ENCODE results near the gene ZIC1. TPM values are rescaled to one million over a fixed set of nuclear protein-coding genes. Genes with fewer than 3 reads are reported as not detected.

The ZIC1 gene
- total RNA-seq, 2 donors from 2014 or later = 0.19 TPM; not detected in 1

GRCh38 chr3:147406028-147406931 is 2.9 kb upstream of the ZIC1 start, which contains the start of gene ZIC4:
Gene ZIC4 (minus strand): TSS chr3:147406543. CDS start chr3:147402797, 3,746 bp downstream.
- no peak for DNase-seq
- Histone ChIP-seq H3K27me3 (peaks cover 84% of the 10 kb centered on the region), H3K9ac (ENCODE audit: low read depth in 2 of 2, low read length in 2 of 2) (no peak within 1 kb of the TSS), H3K4me1 (no peaks in the 10 kb centered on the region), H3K9me3 (no peaks in the 10 kb centered on the region), H3K27ac (no peak within 1 kb of the TSS), H3K4me3 (no peak within 1 kb of the TSS), H3K36me3 (no peaks in the 10 kb centered on the region)
- intact Hi-C loops (cut with DNase I) = no loop called here
- no peak for TF ChIP-seq CTCF (IDR thresholded peaks at IDR 0.05)

- H3K9ac ChIP-seq (ENCODE audit: low read depth in 2 of 2, low read length in 2 of 2) = no peak overlapping the region
- no peak overlapping the region for H3K27ac ChIP-seq
- DNase-seq = no peak
- intact Hi-C loops (cut with DNase I) = no loop called here
- no peaks in the 10 kb centered on the region for H3K4me1 ChIP-seq
- no peaks in the 10 kb centered on the region for H3K9me3 ChIP-seq
- no peaks in the 10 kb centered on the region for H3K36me3 ChIP-seq
- no peak for TF ChIP-seq CTCF (IDR thresholded peaks at IDR 0.05)
- no peak overlapping the region for H3K4me3 ChIP-seq
- H3K27me3 ChIP-seq = peaks cover 88% of the 10 kb centered on the region
Measured at GRCh38 chr3:147407114-147407497, 2.1 kb upstream of the ZIC1 start.

GRCh38 chr3:147407498-147408187 is 1.5 kb upstream of the ZIC1 start:
- Histone ChIP-seq H3K4me3 (no peak overlapping the region), H3K27me3 (peaks cover 90% of the 10 kb centered on the region), H3K9me3 (no peaks in the 10 kb centered on the region), H3K9ac (ENCODE audit: low read depth in 2 of 2, low read length in 2 of 2) (no peak overlapping the region), H3K27ac (no peak overlapping the region), H3K36me3 (no peaks in the 10 kb centered on the region), H3K4me1 (no peaks in the 10 kb centered on the region)
- intact Hi-C loops (cut with DNase I) = no loop called here
- TF ChIP-seq CTCF (IDR thresholded peaks at IDR 0.05) = no peak
- no peak for DNase-seq

GRCh38 chr3:147408188-147409100 is 721 bp upstream of the ZIC1 start:
- no peak overlapping the region for H3K27ac ChIP-seq
- no peak for DNase-seq
- no peak overlapping the region for H3K4me3 ChIP-seq
- H3K9me3 ChIP-seq = no peaks in the 10 kb centered on the region
- TF ChIP-seq CTCF (IDR thresholded peaks at IDR 0.05) = no peak
- intact Hi-C loops (cut with DNase I) = no loop called here
- H3K36me3 ChIP-seq = no peaks in the 10 kb centered on the region
- H3K4me1 ChIP-seq = no peaks in the 10 kb centered on the region
- peaks cover 94% of the 10 kb centered on the region for H3K27me3 ChIP-seq
- H3K9ac ChIP-seq (ENCODE audit: low read depth in 2 of 2, low read length in 2 of 2) = no peak overlapping the region

- H3K4me3 ChIP-seq = peak overlapping the region; percentile 12
- no peaks in the 10 kb centered on the region for H3K4me1 ChIP-seq
- no peak overlapping the region for H3K9ac ChIP-seq (ENCODE audit: low read depth in 2 of 2, low read length in 2 of 2)
- H3K36me3 ChIP-seq = no peaks in the 10 kb centered on the region
- H3K27ac ChIP-seq = no peak overlapping the region
- intact Hi-C loops (cut with DNase I) = no loop called here
- TF ChIP-seq CTCF (IDR thresholded peaks at IDR 0.05) = no peak
- peaks cover 95% of the 10 kb centered on the region for H3K27me3 ChIP-seq
- DNase-seq = no peak
- no peaks in the 10 kb centered on the region for H3K9me3 ChIP-seq
Measured at GRCh38 chr3:147410116-147410525, 956 bp downstream of the ZIC1 start.

Measured in colonic mucosa (tissue), 4 donors.